Measurements from ENCODE around the gene ATXN7L2. TPM values are rescaled to one million over a fixed set of nuclear protein-coding genes. Genes with fewer than 3 reads are reported as not detected.

ATXN7L2 gene
- total and polyA plus RNA-seq, 2 of the 8 experiments (the other 6 are each of a cell fraction or from before 2014, with no cell fraction given), result 8.1 to 9.3 TPM

DNA sequence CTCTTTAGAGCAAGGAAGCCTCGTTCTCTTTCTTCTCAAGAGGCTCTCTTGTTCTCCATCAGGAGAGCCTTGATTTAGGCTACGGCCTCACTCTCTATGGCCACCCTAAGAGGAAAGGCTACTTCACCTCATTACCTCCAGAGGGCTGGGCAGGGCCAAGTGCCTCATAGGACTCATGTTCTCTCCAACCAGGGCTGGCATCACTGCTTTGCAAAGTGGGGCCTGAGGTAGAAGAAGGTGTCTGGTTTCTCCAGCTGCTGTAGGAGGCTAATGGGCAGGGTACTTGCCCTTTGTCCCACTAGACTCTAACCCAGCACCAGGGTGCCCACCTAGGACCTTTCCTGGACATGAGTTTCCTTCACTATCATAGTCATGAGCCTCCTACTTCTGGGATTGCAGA, 2.1 kb upstream of the ATXN7L2 start (continued):
- TF ChIP-seq HDAC2 (IDR thresholded peaks at IDR 0.05; ENCODE audit: borderline replicate concordance in 1 of 2, low read depth in 2 of 2, low read length in 2 of 2), result no peak
- TF ChIP-seq, protein P1, sequence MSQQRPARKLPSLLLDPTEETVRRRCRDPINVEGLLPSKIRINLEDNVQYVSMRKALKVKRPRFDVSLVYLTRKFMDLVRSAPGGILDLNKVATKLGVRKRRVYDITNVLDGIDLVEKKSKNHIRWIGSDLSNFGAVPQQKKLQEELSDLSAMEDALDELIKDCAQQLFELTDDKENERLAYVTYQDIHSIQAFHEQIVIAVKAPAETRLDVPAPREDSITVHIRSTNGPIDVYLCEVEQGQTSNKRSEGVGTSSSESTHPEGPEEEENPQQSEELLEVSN (IDR thresholded peaks at IDR 0.05), result no peak
- TF ChIP-seq BACH1 (IDR thresholded peaks at IDR 0.05; ENCODE audit: low read length), result no peak
- no peak for TF ChIP-seq CTBP2 (IDR thresholded peaks at IDR 0.05; ENCODE audit: borderline replicate concordance, insufficient read depth, insufficient read length, low read length)
